Measurements from ENCODE around the gene PLBD1. TPM values are rescaled to one million over a fixed set of nuclear protein-coding genes. Genes with fewer than 3 reads are reported as not detected.

PLBD1 gene
- total RNA-seq, 1 donor from 2014 or later, result 14.2 TPM

DNA sequence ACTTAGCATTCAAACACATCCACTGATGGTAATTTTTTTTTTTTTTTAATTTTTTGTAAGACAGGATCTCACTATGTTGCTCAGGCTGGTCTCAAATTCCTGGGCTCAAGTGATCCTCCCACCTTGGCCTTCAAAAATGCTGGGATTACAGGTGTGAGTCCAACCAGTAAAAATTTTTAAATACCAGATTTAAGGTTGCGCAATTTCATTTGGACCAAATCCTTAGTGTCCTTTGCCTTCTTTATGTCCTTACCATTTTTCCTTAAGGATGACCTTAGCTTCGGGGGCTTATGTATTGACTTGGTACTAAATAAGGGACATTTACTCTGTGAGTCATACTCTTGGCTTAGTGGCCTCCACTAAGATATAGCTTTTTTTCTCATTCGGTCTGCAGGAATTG lies 4.1 kb upstream of the PLBD1 start:
- TF ChIP-seq, protein P1, sequence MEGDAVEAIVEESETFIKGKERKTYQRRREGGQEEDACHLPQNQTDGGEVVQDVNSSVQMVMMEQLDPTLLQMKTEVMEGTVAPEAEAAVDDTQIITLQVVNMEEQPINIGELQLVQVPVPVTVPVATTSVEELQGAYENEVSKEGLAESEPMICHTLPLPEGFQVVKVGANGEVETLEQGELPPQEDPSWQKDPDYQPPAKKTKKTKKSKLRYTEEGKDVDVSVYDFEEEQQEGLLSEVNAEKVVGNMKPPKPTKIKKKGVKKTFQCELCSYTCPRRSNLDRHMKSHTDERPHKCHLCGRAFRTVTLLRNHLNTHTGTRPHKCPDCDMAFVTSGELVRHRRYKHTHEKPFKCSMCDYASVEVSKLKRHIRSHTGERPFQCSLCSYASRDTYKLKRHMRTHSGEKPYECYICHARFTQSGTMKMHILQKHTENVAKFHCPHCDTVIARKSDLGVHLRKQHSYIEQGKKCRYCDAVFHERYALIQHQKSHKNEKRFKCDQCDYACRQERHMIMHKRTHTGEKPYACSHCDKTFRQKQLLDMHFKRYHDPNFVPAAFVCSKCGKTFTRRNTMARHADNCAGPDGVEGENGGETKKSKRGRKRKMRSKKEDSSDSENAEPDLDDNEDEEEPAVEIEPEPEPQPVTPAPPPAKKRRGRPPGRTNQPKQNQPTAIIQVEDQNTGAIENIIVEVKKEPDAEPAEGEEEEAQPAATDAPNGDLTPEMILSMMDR (conservative IDR thresholded peaks at IDR 0.05; ENCODE audit: low read depth, low read length), result no peak
- DNase-seq (ENCODE audit: low read depth), result no peak

DNA sequence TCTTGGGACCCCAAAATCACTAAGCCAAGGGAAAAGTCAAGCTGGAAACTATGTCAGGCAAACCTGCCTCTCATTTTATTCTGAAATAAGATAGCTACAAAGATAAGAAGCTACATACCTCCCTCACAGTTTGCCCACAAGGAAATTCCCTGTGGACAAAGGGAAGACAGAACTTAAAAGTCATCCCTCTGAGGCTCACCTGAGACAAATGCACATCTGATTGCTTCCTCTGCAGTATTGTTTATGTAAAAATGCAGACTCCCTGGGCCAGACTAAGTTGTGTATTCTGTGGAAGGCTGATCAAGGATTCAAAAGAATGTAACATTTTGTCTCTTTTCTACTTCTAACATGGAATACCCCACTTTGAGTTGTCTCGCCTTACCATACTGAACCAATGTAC lies 2.5 kb upstream of the PLBD1 start:
- TF ChIP-seq, protein P1 (conservative IDR thresholded peaks at IDR 0.05; ENCODE audit: low read depth, low read length), result no peak
- H3K4me3 ChIP-seq (ENCODE audit: low read depth, low read length), result no peak overlapping the region

More for the DNA sequence above, 4.1 kb upstream of the PLBD1 start:
- no peak overlapping the region for H3K4me3 ChIP-seq (ENCODE audit: low read depth, low read length)

GRCh38 chr12:14564336-14564959 lies 3.2 kb downstream of the PLBD1 start:
- TF ChIP-seq, protein P1 (conservative IDR thresholded peaks at IDR 0.05; ENCODE audit: low read depth, low read length), result no peak
- DNase-seq (ENCODE audit: low read depth), result no peak
- H3K4me3 ChIP-seq (ENCODE audit: low read depth, low read length), result no peak overlapping the region

More for the DNA sequence above, 2.5 kb upstream of the PLBD1 start:
- DNase-seq (ENCODE audit: low read depth), result no peak

DNA sequence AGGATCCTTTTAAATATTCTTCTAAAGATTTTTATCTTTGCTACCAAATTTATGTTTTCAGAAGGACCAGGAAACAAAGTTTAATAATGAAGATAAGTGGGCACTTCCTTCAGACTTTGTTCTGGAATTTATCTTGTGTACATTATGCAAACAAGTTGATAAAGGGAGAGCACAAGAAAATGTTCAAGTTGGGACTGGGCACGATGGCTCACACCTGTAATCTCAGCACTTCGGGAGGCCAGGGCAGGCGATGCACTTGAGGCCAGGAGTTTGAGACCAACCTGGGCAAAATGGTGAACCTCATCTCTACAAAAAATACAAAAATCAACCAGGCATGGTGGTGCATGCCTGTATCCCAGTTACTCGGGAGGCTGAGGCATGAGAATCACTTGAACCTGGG lies 4.6 kb downstream of the PLBD1 start:
- TF ChIP-seq, protein P1 (conservative IDR thresholded peaks at IDR 0.05; ENCODE audit: low read depth, low read length), result no peak
- no peak for DNase-seq (ENCODE audit: low read depth)
- no peak overlapping the region for H3K4me3 ChIP-seq (ENCODE audit: low read depth, low read length)

DNA sequence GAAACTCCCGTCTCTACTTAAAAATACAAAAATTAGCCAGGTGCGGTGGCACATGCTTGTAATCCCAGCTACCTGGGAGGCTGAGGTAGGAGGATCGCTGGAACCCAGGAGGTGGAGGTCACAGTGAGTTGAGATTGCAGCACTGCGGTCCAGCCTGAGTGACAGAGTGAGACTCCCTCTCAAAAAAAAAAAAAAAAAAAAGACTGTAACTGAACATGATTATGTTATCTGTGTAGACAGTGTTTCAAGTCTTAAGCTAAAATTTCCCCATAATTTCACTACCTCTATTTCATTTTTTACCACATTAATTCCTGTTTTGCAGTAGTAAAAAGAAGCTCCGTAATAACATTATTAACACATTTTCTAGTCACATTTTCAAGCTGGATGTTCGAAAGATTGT lies 5.4 kb downstream of the PLBD1 start:
- H3K4me3 ChIP-seq (ENCODE audit: low read depth, low read length), result no peak overlapping the region
- TF ChIP-seq, protein P1 (conservative IDR thresholded peaks at IDR 0.05; ENCODE audit: low read depth, low read length), result no peak
- DNase-seq (ENCODE audit: low read depth), result no peak

GRCh38 chr12:14561677-14562238 lies 5.9 kb downstream of the PLBD1 start:
- TF ChIP-seq, protein P1 (conservative IDR thresholded peaks at IDR 0.05; ENCODE audit: low read depth, low read length), result no peak
- H3K4me3 ChIP-seq (ENCODE audit: low read depth, low read length), result no peak overlapping the region
- DNase-seq (ENCODE audit: low read depth), result no peak

Data from epithelial cell of proximal tubule (primary cell).